GM12875 (cell line): ENCODE data around the gene ECI2.

ENCODE experiments used
- H3K4me3 ChIP-seq: one replicate; pipeline ENCODE4 v1.5.1; 2011; ENCODE audit warnings: low read depth, low read length, control low read depth
- TF ChIP-seq, protein P1 (sequence below): IDR thresholded peaks from 2 replicates; pipeline ENCODE4 v1.5.1; 2011; ENCODE audit warnings: low read depth, mild to moderate bottlenecking, control low read depth, inconsistent platforms, low read length, moderate library complexity, borderline replicate concordance; ENCODE audit not compliant: insufficient read depth

ECI2 gene

DNA sequence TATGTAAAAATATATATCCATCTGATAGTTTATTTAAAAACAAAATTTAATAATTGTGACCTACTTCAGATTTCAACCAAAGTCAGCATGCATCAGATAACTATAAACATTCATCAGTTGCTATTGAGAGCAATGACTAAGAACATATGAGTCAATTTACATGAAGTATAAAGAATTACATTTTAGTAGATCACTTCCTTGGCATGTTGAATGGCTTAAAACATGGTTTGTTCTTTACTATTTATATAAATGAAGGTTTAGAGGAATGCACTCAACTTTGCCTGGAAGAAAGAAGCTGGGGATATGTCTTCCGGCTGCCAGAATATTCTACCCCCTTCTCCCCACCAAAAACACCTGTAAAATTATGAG, 50.1 kb downstream of the ECI2 start:
- no peak overlapping the region for H3K4me3 ChIP-seq
- TF ChIP-seq, protein P1, sequence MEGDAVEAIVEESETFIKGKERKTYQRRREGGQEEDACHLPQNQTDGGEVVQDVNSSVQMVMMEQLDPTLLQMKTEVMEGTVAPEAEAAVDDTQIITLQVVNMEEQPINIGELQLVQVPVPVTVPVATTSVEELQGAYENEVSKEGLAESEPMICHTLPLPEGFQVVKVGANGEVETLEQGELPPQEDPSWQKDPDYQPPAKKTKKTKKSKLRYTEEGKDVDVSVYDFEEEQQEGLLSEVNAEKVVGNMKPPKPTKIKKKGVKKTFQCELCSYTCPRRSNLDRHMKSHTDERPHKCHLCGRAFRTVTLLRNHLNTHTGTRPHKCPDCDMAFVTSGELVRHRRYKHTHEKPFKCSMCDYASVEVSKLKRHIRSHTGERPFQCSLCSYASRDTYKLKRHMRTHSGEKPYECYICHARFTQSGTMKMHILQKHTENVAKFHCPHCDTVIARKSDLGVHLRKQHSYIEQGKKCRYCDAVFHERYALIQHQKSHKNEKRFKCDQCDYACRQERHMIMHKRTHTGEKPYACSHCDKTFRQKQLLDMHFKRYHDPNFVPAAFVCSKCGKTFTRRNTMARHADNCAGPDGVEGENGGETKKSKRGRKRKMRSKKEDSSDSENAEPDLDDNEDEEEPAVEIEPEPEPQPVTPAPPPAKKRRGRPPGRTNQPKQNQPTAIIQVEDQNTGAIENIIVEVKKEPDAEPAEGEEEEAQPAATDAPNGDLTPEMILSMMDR, result no peak

GRCh38 chr6:4084444-4085331, 50.7 kb downstream of the ECI2 start:
- H3K4me3 ChIP-seq, result no peak overlapping the region
- TF ChIP-seq, protein P1, result no peak

DNA sequence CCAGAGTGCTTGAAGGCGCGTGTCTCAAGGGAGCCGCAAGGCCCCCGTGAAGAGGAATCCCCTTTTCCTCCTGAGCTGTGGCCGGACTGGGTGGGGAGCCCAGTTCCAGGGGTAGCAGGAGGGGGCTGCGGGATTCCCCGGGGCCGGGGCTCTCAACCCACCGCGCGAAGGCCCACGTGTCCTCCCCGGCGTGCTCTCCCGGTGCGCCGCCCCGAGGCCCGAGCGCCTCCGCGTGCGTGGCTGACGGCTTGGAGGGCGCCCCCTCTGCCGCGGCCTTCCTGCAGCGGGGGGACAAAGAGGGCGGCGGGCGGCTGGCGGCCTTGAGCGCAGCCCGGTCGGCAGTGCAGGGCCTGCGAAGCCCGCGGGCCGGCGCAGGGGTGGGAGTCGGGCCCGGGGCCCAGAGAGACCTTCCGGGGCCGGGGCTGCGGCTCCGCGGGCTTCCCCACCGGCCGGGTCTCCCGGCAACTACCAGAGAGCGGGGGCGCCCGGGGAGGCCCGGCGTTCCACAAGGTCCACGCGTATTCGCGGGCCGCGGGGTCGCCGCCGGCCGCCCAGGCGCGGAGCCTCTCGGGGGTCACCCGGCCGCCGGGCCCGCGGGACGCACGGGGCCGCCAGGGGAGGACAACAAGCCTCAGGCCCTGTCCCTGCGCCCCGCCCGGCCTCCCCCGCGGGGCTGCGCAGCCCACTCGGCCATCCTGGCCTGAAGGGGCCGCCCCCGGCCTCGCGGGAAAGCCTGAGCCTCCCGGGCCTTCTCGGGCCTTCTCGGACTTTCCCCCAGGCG, 56.5 kb downstream of the ECI2 start, which contains the start of gene FAM217A:
TSS of gene FAM217A (minus strand) at position 447 of the 781 bp plus-strand sequence. CDS start 1,723 bp downstream, outside the sequence.
- H3K4me3 ChIP-seq, result no peak within 1 kb of the TSS
- TF ChIP-seq, protein P1, result no peak

- TF ChIP-seq, protein P1, result no peak
Observed at GRCh38 chr6:4074478-4075235, 60.7 kb downstream of the ECI2 start.

DNA sequence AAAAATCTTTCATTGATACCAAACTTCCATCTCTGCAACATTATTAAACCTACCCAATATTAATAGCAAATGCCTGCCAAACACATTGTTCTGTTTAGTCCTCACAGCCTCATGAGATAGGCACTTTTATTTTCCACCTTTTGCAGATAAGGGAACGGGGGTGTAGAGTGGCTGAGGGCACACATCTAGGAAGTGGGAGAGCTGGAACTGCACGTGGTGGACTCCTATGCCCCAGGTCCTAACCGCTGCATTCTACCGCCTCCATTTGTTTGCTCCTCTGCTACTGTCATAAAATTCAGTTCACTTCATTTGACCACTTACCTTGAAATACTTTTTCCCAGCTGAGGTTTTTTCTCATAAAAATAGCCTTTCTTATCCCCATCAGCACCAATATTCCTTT, 64.0 kb downstream of the ECI2 start:
- no peak overlapping the region for H3K4me3 ChIP-seq
- TF ChIP-seq, protein P1, result no peak

More at GRCh38 chr6:4074478-4075235, 60.7 kb downstream of the ECI2 start:
- no peak overlapping the region for H3K4me3 ChIP-seq

- TF ChIP-seq, protein P1, result no peak
- no peak overlapping the region for H3K4me3 ChIP-seq
Observed at GRCh38 chr6:4069199-4069598, 66.2 kb downstream of the ECI2 start.
